Esophagus muscularis mucosa (tissue), 3 donors: ENCODE data around the gene PLD2.

Source experiments
- CTCF ChIP-seq, 3 experiments: fragments of 200-600 bp in 2 of 3; fragments of 450-650 bp in 1 of 3; sonication (generic) in 2 of 3; IDR thresholded peaks; one replicate each; pipeline ENCODE4 v1.5.1; 2017 to 2019; ENCODE audit warnings: antibody characterized with exemption in 3 of 3, mild to moderate bottlenecking in 2 of 3, moderate library complexity in 1 of 3
- POLR2A ChIP-seq: fragments of 450-650 bp; IDR thresholded peaks from one replicate; pipeline ENCODE4 v1.6.1; 2017; ENCODE audit warnings: antibody characterized with exemption, moderate library complexity, mild to moderate bottlenecking, low read depth

- TF ChIP-seq POLR2A (no peak), CTCF (IDR thresholded peaks at IDR 0.05) (no peak)
Observed at GRCh38 chr17:4766201-4766600, 40.8 kb upstream of the PLD2 start.
